Fibroblast of upper back skin (primary cell): Measurements from ENCODE around the gene MGMT.

Experiments used
- DNase-seq: peaks from one replicate; pipeline ENCODE4 v3.0.0-alpha.2; 2013

Gene MGMT

GRCh38 chr10:129744134-129745111, 277.4 kb downstream of the MGMT start:
- DNase-seq = no peak

GRCh38 chr10:129745186-129745750, 278.2 kb downstream of the MGMT start:
- no peak for DNase-seq

- DNase-seq = no peak
Measured at GRCh38 chr10:129754211-129755050, 287.4 kb downstream of the MGMT start.

GRCh38 chr10:129755158-129755591, 288.1 kb downstream of the MGMT start:
- DNase-seq = no peak

GRCh38 chr10:129755621-129756020, 288.6 kb downstream of the MGMT start:
- no peak for DNase-seq

GRCh38 chr10:129756912-129757901, 290.2 kb downstream of the MGMT start:
- peak; percentile 22 for DNase-seq

GRCh38 chr10:129758207-129759021, 291.4 kb downstream of the MGMT start:
- no peak for DNase-seq

GRCh38 chr10:129759214-129760002, 292.4 kb downstream of the MGMT start:
- no peak for DNase-seq

GRCh38 chr10:129760003-129760315, 292.9 kb downstream of the MGMT start:
- no peak for DNase-seq

- no peak for DNase-seq
Measured at GRCh38 chr10:129760416-129760815, 293.4 kb downstream of the MGMT start.

- DNase-seq = no peak
Measured at GRCh38 chr10:129761197-129761972, 294.3 kb downstream of the MGMT start.

- no peak for DNase-seq
Measured at GRCh38 chr10:129761981-129762956, 295.2 kb downstream of the MGMT start.

GRCh38 chr10:129764011-129764900, 297.2 kb downstream of the MGMT start:
- DNase-seq = no peak

- DNase-seq = no peak
Measured at GRCh38 chr10:129764901-129765663, 298.0 kb downstream of the MGMT start.

GRCh38 chr10:129765664-129766550, 298.9 kb downstream of the MGMT start:
- DNase-seq = no peak
